HG02943 (cell line): ENCODE measurements around the gene WDTC1.
A peak's percentile ranks its signal among the peaks of the same experiment; 100 is the strongest.

Experiments
- ATAC-seq: cut with Tn5 transposase; IDR thresholded peaks from one replicate; pipeline ENCODE4 v1.9.1; 2021; ENCODE audit warnings: mild to moderate bottlenecking, low read depth, moderate library complexity; ENCODE audit not compliant: unreplicated experiment

Gene WDTC1

GRCh38 chr1:27300341-27301051, 66.1 kb downstream of the WDTC1 start:
- no peak for ATAC-seq

- ATAC-seq = no peak
Observed at GRCh38 chr1:27301052-27301422, 66.6 kb downstream of the WDTC1 start.

GRCh38 chr1:27301582-27302199, 67.3 kb downstream of the WDTC1 start:
- ATAC-seq = no peak

- ATAC-seq = no peak
Observed at GRCh38 chr1:27302612-27303011, 68.2 kb downstream of the WDTC1 start.

GRCh38 chr1:27303509-27303908, 69.1 kb downstream of the WDTC1 start:
- no peak for ATAC-seq

GRCh38 chr1:27306071-27306470, 71.6 kb downstream of the WDTC1 start:
- ATAC-seq = no peak

GRCh38 chr1:27306892-27307761, 72.7 kb downstream of the WDTC1 start:
- no peak for ATAC-seq

- ATAC-seq = no peak
Observed at GRCh38 chr1:27307874-27308598, 73.6 kb downstream of the WDTC1 start.

- ATAC-seq = no peak
Observed at GRCh38 chr1:27314169-27314568, 79.7 kb downstream of the WDTC1 start.

GRCh38 chr1:27314737-27315136, 80.3 kb downstream of the WDTC1 start:
- ATAC-seq = no peak

- ATAC-seq = no peak
Observed at GRCh38 chr1:27316860-27317259, 82.4 kb downstream of the WDTC1 start.

- no peak for ATAC-seq
Observed at GRCh38 chr1:27318136-27318535, 83.7 kb downstream of the WDTC1 start.

GRCh38 chr1:27318596-27318995, 84.2 kb downstream of the WDTC1 start:
- ATAC-seq = no peak

- peak; percentile 89 for ATAC-seq
Observed at GRCh38 chr1:27321813-27322568, 87.6 kb downstream of the WDTC1 start, which contains the start of gene TMEM222. Gene TMEM222, plus strand, starts transcription at chr1:27322163. Its CDS starts 35 bp downstream, at chr1:27322198.

- peak; percentile 16 for ATAC-seq
Observed at GRCh38 chr1:27322569-27323240, 88.3 kb downstream of the WDTC1 start.

- ATAC-seq = no peak
Observed at GRCh38 chr1:27325286-27325685, 90.9 kb downstream of the WDTC1 start.

GRCh38 chr1:27327964-27328363, 93.5 kb downstream of the WDTC1 start:
- ATAC-seq = no peak

- ATAC-seq = no peak
Observed at GRCh38 chr1:27330786-27331185, 96.4 kb downstream of the WDTC1 start.

- ATAC-seq = no peak
Observed at GRCh38 chr1:27331426-27331825, 97.0 kb downstream of the WDTC1 start.
